8988T (cell line): ENCODE data around the gene ETNPPL.

Experiments used
- DNase-seq: peaks from one replicate; pipeline ENCODE4 v3.0.0; 2011

ETNPPL gene

GRCh38 chr4:108693819-108694218, 69.0 kb downstream of the ETNPPL start:
- DNase-seq: no peak

DNA sequence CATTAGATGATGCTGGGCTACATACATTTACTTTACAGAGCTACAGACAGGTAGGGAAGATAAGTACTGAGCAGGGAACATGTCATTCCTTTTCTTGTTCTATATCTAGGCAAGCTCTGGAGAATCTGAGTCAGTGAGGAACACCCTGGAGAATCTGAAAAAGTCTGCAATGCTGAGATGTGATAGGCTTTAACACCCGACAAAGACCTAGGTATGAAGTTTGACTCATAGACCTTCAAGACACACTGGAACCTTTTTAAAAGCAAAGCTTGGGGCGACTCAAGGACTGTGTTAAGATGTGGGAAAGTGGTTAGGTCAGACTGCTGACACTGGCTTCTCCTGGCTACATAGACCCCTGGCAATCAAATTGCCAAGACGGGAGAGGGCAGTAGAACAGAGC, 69.6 kb downstream of the ETNPPL start:
- DNase-seq: no peak
